Measurements from ENCODE around the gene CFDP1. TPM values are rescaled to one million over a fixed set of nuclear protein-coding genes. Genes with fewer than 3 reads are reported as not detected.

CFDP1 gene
- total RNA-seq, 1 experiment from 2014 or later: 64.1 TPM

DNA sequence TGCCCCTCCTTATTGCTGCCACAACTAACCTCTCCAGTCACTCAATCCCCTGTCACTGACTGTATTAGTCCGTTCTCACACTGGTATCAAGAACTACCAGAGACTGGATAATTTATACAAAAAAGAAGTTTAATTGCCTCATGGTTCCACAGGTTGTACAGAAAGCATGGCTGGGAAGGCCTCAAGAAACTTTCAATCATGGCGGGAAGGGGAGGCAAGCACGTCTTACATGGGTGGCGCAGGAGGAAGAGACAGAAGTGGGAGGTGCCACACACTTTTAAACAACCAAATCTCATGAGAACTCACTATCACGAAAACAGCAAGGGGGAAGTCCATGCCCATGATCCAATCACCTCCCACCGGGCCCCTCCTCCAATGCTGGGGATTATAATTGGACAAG lies 95.9 kb downstream of the CFDP1 start:
- Mint-ChIP-seq H3K36me3 (ENCODE audit: insufficient read depth, unreplicated experiment) (peaks cover 11% of the 10 kb centered on the region), H3K27me3 (ENCODE audit: unreplicated experiment) (no peaks in the 10 kb centered on the region), H3K9me3 (ENCODE audit: low read depth, unreplicated experiment) (no peaks in the 10 kb centered on the region), H3K4me3 (ENCODE audit: low read depth, unreplicated experiment) (no peak overlapping the region), H3K4me1 (ENCODE audit: low read depth, unreplicated experiment) (peaks cover 39% of the 10 kb centered on the region), H3K27ac (ENCODE audit: unreplicated experiment) (no peak overlapping the region)
- intact Hi-C loops (cut with micrococcal nuclease; ENCODE audit: unreplicated experiment): no loop called here
- BruUV-seq (replicated peaks): no TSS peak
- DNase-seq: no peak
- TF ChIP-seq, protein P1, sequence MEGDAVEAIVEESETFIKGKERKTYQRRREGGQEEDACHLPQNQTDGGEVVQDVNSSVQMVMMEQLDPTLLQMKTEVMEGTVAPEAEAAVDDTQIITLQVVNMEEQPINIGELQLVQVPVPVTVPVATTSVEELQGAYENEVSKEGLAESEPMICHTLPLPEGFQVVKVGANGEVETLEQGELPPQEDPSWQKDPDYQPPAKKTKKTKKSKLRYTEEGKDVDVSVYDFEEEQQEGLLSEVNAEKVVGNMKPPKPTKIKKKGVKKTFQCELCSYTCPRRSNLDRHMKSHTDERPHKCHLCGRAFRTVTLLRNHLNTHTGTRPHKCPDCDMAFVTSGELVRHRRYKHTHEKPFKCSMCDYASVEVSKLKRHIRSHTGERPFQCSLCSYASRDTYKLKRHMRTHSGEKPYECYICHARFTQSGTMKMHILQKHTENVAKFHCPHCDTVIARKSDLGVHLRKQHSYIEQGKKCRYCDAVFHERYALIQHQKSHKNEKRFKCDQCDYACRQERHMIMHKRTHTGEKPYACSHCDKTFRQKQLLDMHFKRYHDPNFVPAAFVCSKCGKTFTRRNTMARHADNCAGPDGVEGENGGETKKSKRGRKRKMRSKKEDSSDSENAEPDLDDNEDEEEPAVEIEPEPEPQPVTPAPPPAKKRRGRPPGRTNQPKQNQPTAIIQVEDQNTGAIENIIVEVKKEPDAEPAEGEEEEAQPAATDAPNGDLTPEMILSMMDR (IDR thresholded peaks at IDR 0.05; ENCODE audit: unreplicated experiment): no peak
- CTCF ChIA-PET: no interaction called here

DNA sequence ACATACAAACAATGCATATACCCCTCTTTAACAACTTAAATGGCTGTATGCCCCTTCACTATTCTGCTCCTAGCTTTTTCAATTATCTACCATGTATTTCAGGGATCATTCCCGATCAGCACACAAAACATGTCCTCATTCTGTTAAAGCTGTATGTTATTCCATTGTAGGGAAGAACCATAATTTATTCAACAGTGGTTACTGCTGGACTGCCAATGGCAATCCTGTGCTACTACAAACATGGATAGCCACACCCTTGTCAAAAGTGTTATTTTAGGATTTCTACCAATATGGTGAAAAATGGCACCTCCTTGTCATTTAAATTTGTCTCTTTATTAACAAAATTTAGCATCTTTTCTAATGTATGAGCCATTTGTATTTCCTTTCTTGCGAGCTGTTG lies 96.8 kb downstream of the CFDP1 start:
- no peaks in the 10 kb centered on the region for H3K9me3 Mint-ChIP-seq (ENCODE audit: low read depth, unreplicated experiment)
- peaks cover 29% of the 10 kb centered on the region for H3K4me1 Mint-ChIP-seq (ENCODE audit: low read depth, unreplicated experiment)
- DNase-seq: no peak
- no peak overlapping the region for H3K4me3 Mint-ChIP-seq (ENCODE audit: low read depth, unreplicated experiment)
- H3K36me3 Mint-ChIP-seq (ENCODE audit: insufficient read depth, unreplicated experiment): peaks cover 8% of the 10 kb centered on the region
- TF ChIP-seq, protein P1 (IDR thresholded peaks at IDR 0.05; ENCODE audit: unreplicated experiment): no peak
- no TSS peak for BruUV-seq (replicated peaks)
- H3K27me3 Mint-ChIP-seq (ENCODE audit: unreplicated experiment): no peaks in the 10 kb centered on the region
- no peak overlapping the region for H3K27ac Mint-ChIP-seq (ENCODE audit: unreplicated experiment)
- CTCF ChIA-PET: no interaction called here
- intact Hi-C loops (cut with micrococcal nuclease; ENCODE audit: unreplicated experiment): no loop called here

DNA sequence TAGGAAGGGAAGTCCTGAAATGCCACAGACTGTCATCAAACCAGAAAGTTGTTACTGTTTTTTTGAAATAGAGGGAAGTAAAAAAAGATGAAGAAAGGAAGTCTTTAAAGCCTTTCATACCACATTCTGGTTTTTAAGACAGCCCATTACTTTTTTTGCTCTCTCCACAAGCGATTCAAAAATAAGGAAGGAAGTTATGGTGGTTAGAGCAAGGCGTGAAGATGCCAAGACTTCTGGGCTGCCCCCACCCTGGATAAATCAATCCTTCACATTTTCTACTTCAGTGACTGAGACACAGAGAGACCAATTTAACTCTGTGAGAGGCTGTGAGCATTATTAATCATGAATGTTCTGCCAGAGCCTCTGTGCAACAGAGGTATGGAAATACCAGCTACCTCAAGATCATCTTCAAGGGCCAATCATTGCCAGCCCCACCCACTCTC lies 99.6 kb downstream of the CFDP1 start:
- Mint-ChIP-seq H3K27me3 (ENCODE audit: unreplicated experiment) (no peaks in the 10 kb centered on the region), H3K4me1 (ENCODE audit: low read depth, unreplicated experiment) (peaks cover 5% of the 10 kb centered on the region), H3K36me3 (ENCODE audit: insufficient read depth, unreplicated experiment) (peaks cover 8% of the 10 kb centered on the region), H3K27ac (ENCODE audit: unreplicated experiment) (no peak overlapping the region), H3K9me3 (ENCODE audit: low read depth, unreplicated experiment) (no peaks in the 10 kb centered on the region), H3K4me3 (ENCODE audit: low read depth, unreplicated experiment) (no peak overlapping the region)
- CTCF ChIA-PET: interaction anchor here (0.7 kb wide), 1 partner anchor 33 kb away, joined by 3 read pairs; no protein-coding TSS in a partner anchor
- TF ChIP-seq, protein P1 (IDR thresholded peaks at IDR 0.05; ENCODE audit: unreplicated experiment): no peak
- intact Hi-C loops (cut with micrococcal nuclease; ENCODE audit: unreplicated experiment): no loop called here
- no TSS peak for BruUV-seq (replicated peaks)
- no peak for DNase-seq

DNA sequence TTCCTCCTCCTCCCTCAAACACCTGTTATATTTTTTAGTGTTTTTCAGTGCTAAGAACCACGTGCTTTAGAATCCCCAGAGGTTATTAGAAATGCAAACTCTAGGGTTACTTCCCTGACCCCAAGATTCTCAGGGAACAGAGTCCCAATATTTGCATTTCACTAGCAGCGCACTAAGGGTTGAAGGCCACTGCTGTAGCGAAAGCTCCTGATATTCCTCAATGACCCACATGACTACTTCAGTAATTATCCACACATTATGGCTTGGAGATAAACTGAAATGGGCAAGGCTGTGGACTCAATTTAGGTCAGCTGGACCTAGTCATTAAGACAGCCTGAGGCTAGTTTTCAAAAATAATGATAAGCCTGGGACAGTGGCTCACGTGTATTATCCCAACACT lies 103.4 kb downstream of the CFDP1 start:
- no peak overlapping the region for H3K4me3 Mint-ChIP-seq (ENCODE audit: low read depth, unreplicated experiment)
- H3K36me3 Mint-ChIP-seq (ENCODE audit: insufficient read depth, unreplicated experiment): no peaks in the 10 kb centered on the region
- DNase-seq: no peak

More for the DNA sequence above, 103.4 kb downstream of the CFDP1 start:
- Mint-ChIP-seq H3K4me1 (ENCODE audit: low read depth, unreplicated experiment) (no peaks in the 10 kb centered on the region), H3K27ac (ENCODE audit: unreplicated experiment) (no peak overlapping the region), H3K27me3 (ENCODE audit: unreplicated experiment) (no peaks in the 10 kb centered on the region), H3K9me3 (ENCODE audit: low read depth, unreplicated experiment) (no peaks in the 10 kb centered on the region)
- no TSS peak for BruUV-seq (replicated peaks)
- TF ChIP-seq, protein P1 (IDR thresholded peaks at IDR 0.05; ENCODE audit: unreplicated experiment): no peak
- CTCF ChIA-PET: no interaction called here
- intact Hi-C loops (cut with micrococcal nuclease; ENCODE audit: unreplicated experiment): no loop called here

Measured in Calu3 (cell line).